MCF 10A (cell line): ENCODE measurements around the gene OR5K2. TPM values are rescaled to one million over a fixed set of nuclear protein-coding genes. Genes with fewer than 3 reads are reported as not detected.

Experiments used
- Bru-seq: library from RNA; stranded (reverse); fragments of 400-500 nt; gene quantifications from one replicate; lab custom pipeline; 2021; lab: Mats Ljungman, UMichigan
- BruChase-seq, 2 experiments: library from RNA; stranded (reverse); fragments of 400-500 nt; gene quantifications; one replicate each; lab custom pipeline; 2021; lab: Mats Ljungman, UMichigan
- BruUV-seq: library from RNA; stranded (reverse); fragments of 400-500 nt; replicated peaks from 2 replicates; lab custom pipeline; 2021; lab: Mats Ljungman, UMichigan
- CTCF ChIA-PET: fragments of 300-600 bp; sonication (Branson Sonifier 250); formaldehyde crosslinking; extraction: SDS; loops from one replicate; lab custom pipeline; 2021; ENCODE audit warnings: antibody characterized with exemption, inconsistent platforms; lab: Yijun Ruan, JAX
- POLR2A ChIA-PET: fragments of 300-600, 350-650 bp; sonication (Branson Sonifier 250); formaldehyde crosslinking; extraction: SDS; loops from one replicate; lab custom pipeline; 2020; ENCODE audit warnings: antibody characterized with exemption, inconsistent platforms; lab: Yijun Ruan, JAX
- DNase-seq: peaks from one replicate; pipeline ENCODE4 v3.0.0-alpha.2; 2018; ENCODE audit not compliant: unreplicated experiment
- H3K27ac Mint-ChIP-seq: one replicate; pipeline ENCODE4 v1.8.0; 2022; ENCODE audit warnings: mild to moderate bottlenecking, low read depth, mixed read lengths; ENCODE audit not compliant: unreplicated experiment
- H3K27me3 Mint-ChIP-seq: one replicate; pipeline ENCODE4 v1.8.0; 2022; ENCODE audit warnings: mixed read lengths; ENCODE audit not compliant: insufficient read depth, unreplicated experiment
- H3K36me3 Mint-ChIP-seq: one replicate; pipeline ENCODE4 v1.8.0; 2022; ENCODE audit warnings: mild to moderate bottlenecking, moderate library complexity, mixed read lengths; ENCODE audit not compliant: insufficient read depth, unreplicated experiment
- H3K4me1 Mint-ChIP-seq: one replicate; pipeline ENCODE4 v1.8.0; 2022; ENCODE audit warnings: mixed read lengths; ENCODE audit not compliant: insufficient read depth, unreplicated experiment
- H3K4me3 Mint-ChIP-seq: one replicate; pipeline ENCODE4 v1.8.0; 2022; ENCODE audit warnings: mild to moderate bottlenecking, moderate library complexity, mixed read lengths; ENCODE audit not compliant: unreplicated experiment
- H3K9me3 Mint-ChIP-seq: one replicate; pipeline ENCODE4 v1.8.0; 2022; ENCODE audit warnings: mixed read lengths; ENCODE audit not compliant: unreplicated experiment
- CTCF ChIP-seq: fragments of 200-600 bp; IDR thresholded peaks from one replicate; pipeline ENCODE4 v1.8.0; 2022; ENCODE audit warnings: antibody characterized with exemption, mild to moderate bottlenecking; ENCODE audit not compliant: unreplicated experiment
- intact Hi-C: fragments of 100-400 bp; cut with micrococcal nuclease; formaldehyde crosslinking; loops from 2 replicates; pipeline ENCODE4 v1.14.1; 2022
- long read RNA-seq: library from polyadenylated mRNA; stranded (forward); transcript quantifications from one replicate; pipeline ENCODE4 v2.0.0, GENCODE V29; 2022
- total RNA-seq: library from RNA; stranded (reverse); gene quantifications from 2 replicates; pipeline ENCODE4 v1.2.3, GENCODE V29; 2022

Gene OR5K2
- total RNA-seq (not detected in 2 replicates), Bru-seq, nascent RNA (not detected), BruChase-seq, experiment 1, labeled RNA remaining after a 6-hour chase (not detected), BruChase-seq, experiment 2, labeled RNA remaining after a 2-hour chase (not detected)
- long read RNA-seq: 0 reads

GRCh38 chr3:98497381-98497780 lies at the start of gene OR5K2:
OR5K2 (plus strand) TSS chr3:98497681; CDS start chr3:98497681, 0 bp downstream.
- no peaks in the 10 kb centered on the region for H3K27me3 Mint-ChIP-seq
- no peaks in the 10 kb centered on the region for H3K9me3 Mint-ChIP-seq
- H3K4me3 Mint-ChIP-seq: no peak within 1 kb of the TSS
- no peak within 1 kb of the TSS for H3K27ac Mint-ChIP-seq
- no TSS peak for BruUV-seq
- ChIA-PET CTCF (no interaction called here), POLR2A (no interaction called here)
- intact Hi-C loops: no loop called here
- TF ChIP-seq CTCF: no peak
- no peak for DNase-seq
- no peaks in the 10 kb centered on the region for H3K36me3 Mint-ChIP-seq
- no peaks in the 10 kb centered on the region for H3K4me1 Mint-ChIP-seq

GRCh38 chr3:98449606-98450193 lies 47.8 kb upstream of the OR5K2 start:
- no peak overlapping the region for H3K4me3 Mint-ChIP-seq
- no peak overlapping the region for H3K27ac Mint-ChIP-seq
- intact Hi-C loops: no loop called here
- no peaks in the 10 kb centered on the region for H3K9me3 Mint-ChIP-seq
- peaks cover 19% of the 10 kb centered on the region for H3K4me1 Mint-ChIP-seq
- H3K36me3 Mint-ChIP-seq: no peaks in the 10 kb centered on the region
- CTCF ChIA-PET: interaction anchor here (0.6 to 0.8 kb wide), 2 partner anchors 18 to 56 kb away, joined by 4 to 5 read pairs; no protein-coding TSS in a partner anchor
- no TSS peak for BruUV-seq
- TF ChIP-seq CTCF: no peak
- H3K27me3 Mint-ChIP-seq: no peaks in the 10 kb centered on the region
- DNase-seq: no peak
- POLR2A ChIA-PET: no interaction called here

GRCh38 chr3:98450372-98450771 lies 47.1 kb upstream of the OR5K2 start:
- no peaks in the 10 kb centered on the region for H3K27me3 Mint-ChIP-seq
- DNase-seq: no peak
- H3K27ac Mint-ChIP-seq: no peak overlapping the region
- CTCF ChIA-PET: interaction anchor here (1.1 kb wide), 1 partner anchor 32 kb away, joined by 3 read pairs; no protein-coding TSS in a partner anchor
- intact Hi-C loops: no loop called here
- H3K9me3 Mint-ChIP-seq: no peaks in the 10 kb centered on the region
- H3K4me3 Mint-ChIP-seq: no peak overlapping the region
- no peak for TF ChIP-seq CTCF
- POLR2A ChIA-PET: no interaction called here
- BruUV-seq: no TSS peak
- peaks cover 16% of the 10 kb centered on the region for H3K4me1 Mint-ChIP-seq
- H3K36me3 Mint-ChIP-seq: no peaks in the 10 kb centered on the region

- no peak overlapping the region for H3K27ac Mint-ChIP-seq
- H3K4me1 Mint-ChIP-seq: peaks cover 10% of the 10 kb centered on the region
- POLR2A ChIA-PET: interaction anchor here (0.7 to 2.6 kb wide), 2 partner anchors 8 to 1485 kb away, joined by 3 to 8 read pairs; no protein-coding TSS in a partner anchor
- no peaks in the 10 kb centered on the region for H3K36me3 Mint-ChIP-seq
- intact Hi-C loops: no loop called here
- H3K27me3 Mint-ChIP-seq: no peaks in the 10 kb centered on the region
- BruUV-seq: no TSS peak
- no peak overlapping the region for H3K4me3 Mint-ChIP-seq
- peaks cover 4% of the 10 kb centered on the region for H3K9me3 Mint-ChIP-seq
- no peak for TF ChIP-seq CTCF
- CTCF ChIA-PET: interaction anchor here (0.6 to 0.9 kb wide), 3 partner anchors 125 to 1994 kb away, joined by 3 to 5 read pairs (median 3); no protein-coding TSS in a partner anchor
- DNase-seq: no peak
These were observed 43.7 kb upstream of the OR5K2 start for GRCh38 chr3:98453827-98454226.
